ENCODE results near the gene NFIC. TPM values are rescaled to one million over a fixed set of nuclear protein-coding genes. Genes with fewer than 3 reads are reported as not detected.
A peak's percentile ranks its signal among the peaks of the same experiment; 100 is the strongest.

NFIC gene
- total RNA-seq, 1 donor = 42.7 TPM

DNA sequence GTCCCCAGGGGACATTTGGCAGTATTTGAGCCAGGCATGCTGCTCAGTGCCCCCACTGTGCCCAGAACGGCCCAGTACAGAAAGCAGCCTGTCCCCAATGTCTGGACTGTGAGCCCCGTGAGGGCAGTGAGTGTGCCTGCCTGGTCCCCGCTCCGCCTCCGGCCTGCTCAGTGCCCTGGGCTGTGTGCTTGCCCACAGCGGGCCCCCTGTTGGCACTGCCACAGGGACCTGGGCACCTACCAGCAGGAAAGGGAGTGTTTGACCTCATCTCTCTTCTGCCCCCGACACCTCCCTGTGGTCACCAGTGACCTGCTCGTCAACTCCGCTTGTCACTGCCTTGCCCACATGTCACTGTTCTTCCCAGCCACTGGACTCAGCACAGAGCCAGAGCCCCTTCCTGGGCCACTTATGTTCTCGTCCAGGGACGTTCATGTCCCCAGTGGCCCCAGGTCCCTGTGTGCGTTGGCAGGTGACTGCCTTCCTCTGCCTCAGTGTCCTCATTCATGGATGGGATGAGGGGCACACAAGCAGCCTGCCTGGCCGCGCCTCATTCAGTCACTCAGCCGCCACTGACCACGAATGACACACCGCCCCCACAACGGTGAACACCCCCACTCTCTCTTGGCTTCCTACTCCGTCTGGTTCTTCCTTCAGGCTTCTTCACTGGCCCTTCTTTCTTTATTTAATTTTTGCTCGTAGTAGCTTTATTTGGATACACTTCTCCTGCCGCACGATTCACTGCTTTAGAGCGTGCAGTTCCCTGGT lies 142.6 kb downstream of the NFIC start:
- no peak for DNase-seq (ENCODE audit: low read depth)
- TF ChIP-seq, protein P1, sequence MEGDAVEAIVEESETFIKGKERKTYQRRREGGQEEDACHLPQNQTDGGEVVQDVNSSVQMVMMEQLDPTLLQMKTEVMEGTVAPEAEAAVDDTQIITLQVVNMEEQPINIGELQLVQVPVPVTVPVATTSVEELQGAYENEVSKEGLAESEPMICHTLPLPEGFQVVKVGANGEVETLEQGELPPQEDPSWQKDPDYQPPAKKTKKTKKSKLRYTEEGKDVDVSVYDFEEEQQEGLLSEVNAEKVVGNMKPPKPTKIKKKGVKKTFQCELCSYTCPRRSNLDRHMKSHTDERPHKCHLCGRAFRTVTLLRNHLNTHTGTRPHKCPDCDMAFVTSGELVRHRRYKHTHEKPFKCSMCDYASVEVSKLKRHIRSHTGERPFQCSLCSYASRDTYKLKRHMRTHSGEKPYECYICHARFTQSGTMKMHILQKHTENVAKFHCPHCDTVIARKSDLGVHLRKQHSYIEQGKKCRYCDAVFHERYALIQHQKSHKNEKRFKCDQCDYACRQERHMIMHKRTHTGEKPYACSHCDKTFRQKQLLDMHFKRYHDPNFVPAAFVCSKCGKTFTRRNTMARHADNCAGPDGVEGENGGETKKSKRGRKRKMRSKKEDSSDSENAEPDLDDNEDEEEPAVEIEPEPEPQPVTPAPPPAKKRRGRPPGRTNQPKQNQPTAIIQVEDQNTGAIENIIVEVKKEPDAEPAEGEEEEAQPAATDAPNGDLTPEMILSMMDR (IDR thresholded peaks at IDR 0.05; ENCODE audit: insufficient read depth, low read depth, low read length) = no peak
- no peak overlapping the region for H3K4me3 ChIP-seq (ENCODE audit: low read depth, low read length)

DNA sequence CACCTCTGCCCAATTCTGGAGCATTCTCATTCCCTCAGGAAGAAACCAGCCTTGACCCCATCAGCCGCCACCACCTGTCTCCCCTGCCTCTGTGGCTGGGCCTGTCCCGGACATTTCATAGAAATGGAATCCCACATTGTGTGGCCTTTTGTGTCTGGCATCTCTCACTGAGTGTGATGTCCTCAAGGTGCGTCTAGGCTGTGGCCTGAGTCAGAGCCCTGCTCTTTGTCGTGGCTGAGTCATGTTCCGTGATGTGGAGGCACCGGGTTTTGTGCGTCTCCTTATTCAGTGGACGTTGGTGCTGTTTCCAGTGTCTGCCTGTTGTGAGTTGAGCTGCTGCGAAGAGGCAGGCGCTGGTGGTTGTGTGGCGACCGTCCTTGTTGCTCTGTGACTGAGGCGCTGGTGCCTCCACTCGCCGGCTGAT lies 143.2 kb downstream of the NFIC start:
- H3K4me3 ChIP-seq (ENCODE audit: low read depth, low read length) = no peak overlapping the region
- TF ChIP-seq, protein P1 (IDR thresholded peaks at IDR 0.05; ENCODE audit: insufficient read depth, low read depth, low read length) = no peak

DNA sequence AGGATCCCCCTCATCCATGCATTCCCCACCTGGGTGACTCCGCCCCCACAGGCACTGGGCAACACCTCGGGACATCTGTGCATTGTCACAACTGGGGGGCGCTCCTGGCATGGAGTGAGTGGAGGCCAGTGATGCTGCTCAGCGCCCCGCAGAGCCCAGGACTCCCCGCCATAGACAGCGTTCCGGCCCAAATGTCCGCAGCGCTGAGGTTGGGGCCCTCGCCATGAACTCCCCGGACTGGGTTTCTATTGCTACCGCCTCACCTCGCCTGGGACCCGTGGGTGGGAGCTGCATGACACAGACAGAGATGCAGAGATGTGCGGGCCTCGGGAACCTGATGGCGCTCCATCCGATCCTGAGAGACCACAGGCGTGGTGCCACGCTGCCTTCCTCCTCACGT lies 144.3 kb downstream of the NFIC start:
- TF ChIP-seq, protein P1 (IDR thresholded peaks at IDR 0.05; ENCODE audit: insufficient read depth, low read depth, low read length) = no peak
- DNase-seq (ENCODE audit: low read depth) = no peak

More for the DNA sequence above, 143.2 kb downstream of the NFIC start:
- peak; percentile 57 for DNase-seq (ENCODE audit: low read depth)

DNA sequence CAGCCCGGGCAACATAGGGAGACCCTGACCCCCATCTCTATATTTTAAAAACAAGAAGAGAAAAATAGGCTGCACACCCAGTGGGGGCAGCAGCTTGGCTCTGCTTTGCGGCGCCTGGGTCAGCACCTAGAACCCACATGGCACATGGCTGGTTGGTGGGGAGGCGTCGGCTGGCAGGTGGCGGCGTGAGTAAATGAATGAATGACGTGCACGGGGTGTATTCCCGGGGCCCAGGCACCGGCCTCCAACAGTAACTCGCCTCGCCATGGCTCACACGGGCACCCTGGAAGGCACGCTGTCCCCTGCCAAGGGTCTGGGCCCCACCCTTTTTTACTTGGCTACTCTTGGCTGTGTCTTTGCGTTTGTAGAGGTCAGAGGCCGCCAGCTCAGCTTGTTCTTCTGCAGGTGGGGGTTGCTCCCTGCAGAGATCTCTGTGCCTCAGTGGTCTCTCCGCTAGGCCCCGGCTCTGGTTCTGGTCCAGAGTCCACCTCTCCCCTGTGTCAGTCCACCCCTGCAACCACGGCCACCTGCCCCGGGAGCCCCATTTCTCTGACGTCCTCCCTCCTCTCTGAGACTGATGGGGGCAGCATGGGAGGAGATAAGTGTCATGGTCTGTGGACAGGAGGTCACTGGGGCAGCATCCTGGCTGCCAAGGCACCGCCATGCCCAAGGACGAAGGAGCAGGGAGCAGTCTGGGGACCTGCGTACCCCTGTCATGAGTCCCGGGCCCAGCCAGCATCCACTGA lies 145.3 kb downstream of the NFIC start:
- TF ChIP-seq, protein P1 (IDR thresholded peaks at IDR 0.05; ENCODE audit: insufficient read depth, low read depth, low read length) = no peak
- no peak overlapping the region for H3K4me3 ChIP-seq (ENCODE audit: low read depth, low read length)
- DNase-seq (ENCODE audit: low read depth) = no peak

More for the DNA sequence above, 144.3 kb downstream of the NFIC start:
- no peak overlapping the region for H3K4me3 ChIP-seq (ENCODE audit: low read depth, low read length)

DNA sequence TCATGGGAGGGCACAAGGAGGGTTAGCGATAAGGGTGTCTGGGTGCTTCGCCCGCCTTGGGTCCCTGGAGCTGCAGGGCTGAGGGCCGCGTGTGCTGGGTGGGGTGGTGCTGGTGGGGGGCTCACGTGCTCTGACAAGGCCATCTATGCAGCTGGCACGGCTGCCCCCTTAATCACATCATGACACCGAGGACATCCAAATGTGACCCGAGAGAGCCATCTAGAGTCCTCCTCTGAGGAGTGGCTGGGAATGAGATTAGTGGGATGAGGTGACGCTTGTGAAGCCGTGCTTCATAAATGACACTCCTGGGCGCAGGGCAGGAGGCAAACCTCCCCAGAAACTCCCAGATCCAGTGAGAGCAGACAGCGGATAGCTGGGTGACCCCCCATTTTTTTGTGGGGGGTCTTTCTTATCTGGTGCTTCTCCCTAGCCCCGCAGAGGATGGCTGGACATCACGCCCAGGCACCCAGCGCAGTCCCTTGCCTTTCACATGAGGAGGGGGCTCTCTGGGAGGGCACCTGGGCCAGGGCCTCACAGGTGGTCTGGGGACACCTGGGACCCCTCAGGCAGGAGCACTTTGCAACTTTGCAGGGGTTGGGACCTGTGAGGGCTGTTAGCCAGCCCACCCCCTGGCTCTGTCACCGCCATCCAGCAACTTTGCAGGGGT lies 146.3 kb downstream of the NFIC start:
- no peak for DNase-seq (ENCODE audit: low read depth)
- TF ChIP-seq, protein P1 (IDR thresholded peaks at IDR 0.05; ENCODE audit: insufficient read depth, low read depth, low read length) = no peak
- no peak overlapping the region for H3K4me3 ChIP-seq (ENCODE audit: low read depth, low read length)

DNA sequence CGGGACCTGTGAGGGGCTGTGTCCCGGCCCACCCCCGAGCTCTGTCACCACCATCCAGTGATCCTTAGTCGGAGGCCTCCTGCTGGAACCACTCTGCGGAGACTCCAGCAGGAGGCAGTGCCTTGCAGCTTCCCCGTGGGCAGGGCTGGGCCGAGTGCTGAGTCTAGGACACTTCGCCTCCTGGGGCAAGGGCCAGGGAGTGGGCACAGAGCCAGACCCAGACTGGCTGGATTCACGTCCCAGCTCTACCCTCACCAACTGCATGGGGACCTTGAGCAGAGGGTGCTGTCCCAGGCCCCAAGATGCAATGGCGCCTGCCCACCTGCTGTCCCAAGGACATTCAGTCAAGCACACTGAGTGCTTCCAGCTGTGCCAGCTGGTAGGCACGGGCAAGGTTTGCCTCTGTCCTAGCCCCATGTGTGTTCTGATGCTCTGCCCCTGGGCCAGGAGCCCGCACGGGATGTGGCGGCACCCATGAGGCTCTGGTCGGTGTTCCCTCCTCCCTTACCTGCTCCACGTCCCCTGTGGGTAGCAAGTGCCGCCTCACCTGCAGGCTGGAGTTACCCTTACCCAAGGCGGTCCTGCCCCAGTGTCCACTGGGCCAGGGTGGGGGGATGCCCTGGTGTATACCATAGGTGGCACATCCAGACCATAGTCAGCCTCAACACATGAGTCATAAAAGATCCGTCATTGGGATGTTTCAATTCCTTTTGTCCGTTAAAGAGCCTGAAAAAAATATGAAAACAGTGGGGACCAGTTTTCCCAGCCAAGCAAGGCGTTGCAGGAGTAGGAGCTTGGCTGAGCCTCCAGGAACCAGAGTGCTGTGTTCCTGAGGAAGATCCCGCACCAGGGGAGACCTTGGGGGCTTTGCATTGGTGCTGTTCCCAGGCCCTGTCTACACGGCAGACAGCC lies 147.1 kb downstream of the NFIC start:
- no peak for DNase-seq (ENCODE audit: low read depth)
- TF ChIP-seq, protein P1 (IDR thresholded peaks at IDR 0.05; ENCODE audit: insufficient read depth, low read depth, low read length) = no peak
- H3K4me3 ChIP-seq (ENCODE audit: low read depth, low read length) = no peak overlapping the region

All from fibroblast of villous mesenchyme (primary cell).